ENCODE data around the gene ATG2B. TPM values are rescaled to one million over a fixed set of nuclear protein-coding genes. Genes with fewer than 3 reads are reported as not detected.

The ATG2B gene
- total and polyA plus RNA-seq, 2 of the 4 experiments (the other 2 are of a cell fraction): 6.9 to 22.0 TPM

DNA sequence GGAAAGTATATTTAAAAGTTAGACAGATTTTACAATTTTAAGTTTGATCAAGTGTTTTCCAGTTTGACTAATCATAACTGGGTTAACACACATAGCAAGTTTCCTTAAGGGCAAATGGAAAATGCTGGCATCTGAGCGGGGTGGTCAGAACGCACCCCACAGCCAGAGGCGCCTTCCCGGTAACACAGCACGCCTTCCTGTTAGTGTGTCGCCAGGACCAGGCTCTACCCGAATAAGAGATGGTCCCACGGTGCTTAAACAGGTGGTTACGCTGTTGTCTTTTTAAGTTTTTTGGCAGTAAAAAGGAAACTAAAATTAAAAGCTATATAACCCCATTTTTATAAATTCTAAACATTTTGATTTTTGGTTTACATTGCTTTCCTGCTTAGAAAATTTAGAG is 79.1 kb downstream of the ATG2B start:
- H3K18ac ChIP-seq (ENCODE audit: low read depth, low read length): no peak overlapping the region
- H4K91ac ChIP-seq (ENCODE audit: insufficient read depth, low read depth, low read length): no peak overlapping the region
- no peak overlapping the region for H3K9ac ChIP-seq (ENCODE audit: low read depth, low read length)
- no peak overlapping the region for H3K23ac ChIP-seq (ENCODE audit: low read depth, low read length)
- in situ Hi-C loops (cut with MboI; ENCODE audit: low sequenced_read_pairs): no loop called here
- POLR2A ChIA-PET (ENCODE audit: unreplicated experiment): no interaction called here
- H2BK5ac ChIP-seq (ENCODE audit: low read depth, low read length, poor library complexity, severe bottlenecking): no peak overlapping the region
- H3K14ac ChIP-seq (replicated peaks; ENCODE audit: low read depth, low read length): no peak overlapping the region
- intact Hi-C loops (cut with micrococcal nuclease): loop anchor here (10.0 kb wide), 1 partner anchor 221 kb away; the partner anchor contains the start of gene PAPOLA
- no peak overlapping the region for H2BK20ac ChIP-seq (ENCODE audit: low read depth, low read length)
- no peak overlapping the region for H2AK5ac ChIP-seq (ENCODE audit: low read depth, low read length)
- no CpG with 5 or more reads among the region's 9 CpGs for WGBS, 2 experiments (ENCODE audit: extremely low coverage in 2 of 2, insufficient read length in 1 of 2)
- no peaks in the 10 kb centered on the region for H3K9me3 ChIP-seq (ENCODE audit: control insufficient read depth, insufficient read depth, low read length)
- H2BK120ac ChIP-seq (ENCODE audit: low read depth, low read length): no peak overlapping the region
- H2AFZ ChIP-seq (replicated peaks; ENCODE audit: low read length, poor library complexity): no peak overlapping the region
- H3K4me2 ChIP-seq (ENCODE audit: low read depth, low read length): no peak overlapping the region
- no peak overlapping the region for H3K4ac ChIP-seq (ENCODE audit: low read depth, low read length)
- peaks cover 7% of the 10 kb centered on the region; the same call in 1 of the 2 replicates for H3K36me3 ChIP-seq (ENCODE audit: control insufficient read depth, insufficient read depth, low read length)
- no peak overlapping the region for H3K27ac ChIP-seq (ENCODE audit: insufficient read depth, low read length)
- no peak for ATAC-seq (ENCODE audit: low read depth)
- no peaks in the 10 kb centered on the region for H3K27me3 ChIP-seq (ENCODE audit: control insufficient read depth, insufficient read depth, low read length)
- H3K4me3 ChIP-seq (ENCODE audit: insufficient read depth, low read depth, low read length): no peak overlapping the region
- 0 out of 2 replicates have a peak, but pooled peaks cover 2% of the 10 kb centered on the region for H3K9me1 ChIP-seq (ENCODE audit: insufficient read depth, low read length)
- CTCF ChIA-PET: interaction anchor here (0.6 kb wide), 1 partner anchor 188 kb away, joined by 3 read pairs; no protein-coding TSS in a partner anchor
- dilution Hi-C loops (cut with HindIII; ENCODE audit: low sequenced_read_pairs, unreplicated experiment): no loop called here
- BruUV-seq (replicated peaks): no TSS peak
- no peak overlapping the region; a peak in 1 of 4 replicates for H4K8ac ChIP-seq (ENCODE audit: low read depth in 2 of 2, low read length in 2 of 2)
- no peak overlapping the region for H3K56ac ChIP-seq (ENCODE audit: extremely low read depth, insufficient read depth, low read length)
- no peak overlapping the region for H2AK9ac ChIP-seq (replicated peaks; ENCODE audit: low read depth, low read length, poor library complexity)
- DNase-seq: no peak
- no peak for TF ChIP-seq POLR2A (IDR thresholded peaks at IDR 0.05; ENCODE audit: low read depth, low read length)
- TF ChIP-seq CHD1 (IDR thresholded peaks at IDR 0.05; ENCODE audit: low read depth, low read length): no peak
- no peak for TF ChIP-seq MAFK (IDR thresholded peaks at IDR 0.05; ENCODE audit: low read depth, low read length)
- TF ChIP-seq CEBPB (IDR thresholded peaks at IDR 0.05; ENCODE audit: low read depth, low read length): no peak
- TF ChIP-seq RFX5 (IDR thresholded peaks at IDR 0.05; ENCODE audit: low read depth, low read length): no peak
- TF ChIP-seq NFE2L2 (IDR thresholded peaks at IDR 0.05; ENCODE audit: low read depth, low read length): no peak
- TF ChIP-seq, protein P1, sequence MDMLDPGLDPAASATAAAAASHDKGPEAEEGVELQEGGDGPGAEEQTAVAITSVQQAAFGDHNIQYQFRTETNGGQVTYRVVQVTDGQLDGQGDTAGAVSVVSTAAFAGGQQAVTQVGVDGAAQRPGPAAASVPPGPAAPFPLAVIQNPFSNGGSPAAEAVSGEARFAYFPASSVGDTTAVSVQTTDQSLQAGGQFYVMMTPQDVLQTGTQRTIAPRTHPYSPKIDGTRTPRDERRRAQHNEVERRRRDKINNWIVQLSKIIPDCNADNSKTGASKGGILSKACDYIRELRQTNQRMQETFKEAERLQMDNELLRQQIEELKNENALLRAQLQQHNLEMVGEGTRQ (IDR thresholded peaks at IDR 0.05; ENCODE audit: low read depth, low read length): no peak
- no peak for TF ChIP-seq BHLHE40 (IDR thresholded peaks at IDR 0.05; ENCODE audit: low read depth, low read length)
- TF ChIP-seq, protein P2, sequence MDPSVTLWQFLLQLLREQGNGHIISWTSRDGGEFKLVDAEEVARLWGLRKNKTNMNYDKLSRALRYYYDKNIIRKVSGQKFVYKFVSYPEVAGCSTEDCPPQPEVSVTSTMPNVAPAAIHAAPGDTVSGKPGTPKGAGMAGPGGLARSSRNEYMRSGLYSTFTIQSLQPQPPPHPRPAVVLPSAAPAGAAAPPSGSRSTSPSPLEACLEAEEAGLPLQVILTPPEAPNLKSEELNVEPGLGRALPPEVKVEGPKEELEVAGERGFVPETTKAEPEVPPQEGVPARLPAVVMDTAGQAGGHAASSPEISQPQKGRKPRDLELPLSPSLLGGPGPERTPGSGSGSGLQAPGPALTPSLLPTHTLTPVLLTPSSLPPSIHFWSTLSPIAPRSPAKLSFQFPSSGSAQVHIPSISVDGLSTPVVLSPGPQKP (IDR thresholded peaks at IDR 0.05; ENCODE audit: borderline replicate concordance, low read depth, low read length): no peak
- TF ChIP-seq, protein P3, sequence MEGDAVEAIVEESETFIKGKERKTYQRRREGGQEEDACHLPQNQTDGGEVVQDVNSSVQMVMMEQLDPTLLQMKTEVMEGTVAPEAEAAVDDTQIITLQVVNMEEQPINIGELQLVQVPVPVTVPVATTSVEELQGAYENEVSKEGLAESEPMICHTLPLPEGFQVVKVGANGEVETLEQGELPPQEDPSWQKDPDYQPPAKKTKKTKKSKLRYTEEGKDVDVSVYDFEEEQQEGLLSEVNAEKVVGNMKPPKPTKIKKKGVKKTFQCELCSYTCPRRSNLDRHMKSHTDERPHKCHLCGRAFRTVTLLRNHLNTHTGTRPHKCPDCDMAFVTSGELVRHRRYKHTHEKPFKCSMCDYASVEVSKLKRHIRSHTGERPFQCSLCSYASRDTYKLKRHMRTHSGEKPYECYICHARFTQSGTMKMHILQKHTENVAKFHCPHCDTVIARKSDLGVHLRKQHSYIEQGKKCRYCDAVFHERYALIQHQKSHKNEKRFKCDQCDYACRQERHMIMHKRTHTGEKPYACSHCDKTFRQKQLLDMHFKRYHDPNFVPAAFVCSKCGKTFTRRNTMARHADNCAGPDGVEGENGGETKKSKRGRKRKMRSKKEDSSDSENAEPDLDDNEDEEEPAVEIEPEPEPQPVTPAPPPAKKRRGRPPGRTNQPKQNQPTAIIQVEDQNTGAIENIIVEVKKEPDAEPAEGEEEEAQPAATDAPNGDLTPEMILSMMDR (conservative IDR thresholded peaks at IDR 0.05; ENCODE audit: low read depth, low read length): no peak
- no peak for TF ChIP-seq RAD21 (IDR thresholded peaks at IDR 0.05; ENCODE audit: low read length)
- TF ChIP-seq MAZ (IDR thresholded peaks at IDR 0.05; ENCODE audit: borderline replicate concordance, low read depth, low read length): no peak
- H2BK15ac ChIP-seq (ENCODE audit: low read depth, low read length): no peak overlapping the region
- H4K5ac ChIP-seq (ENCODE audit: low read depth, low read length): no peak overlapping the region
- H4K20me1 ChIP-seq (ENCODE audit: insufficient read depth, low read length): no peaks in the 10 kb centered on the region
- peaks cover 13% of the 10 kb centered on the region for H3K4me1 ChIP-seq (ENCODE audit: control insufficient read depth, insufficient read depth, low read length)
- H3K79me1 ChIP-seq (ENCODE audit: low read depth in 1 of 2, low read length in 2 of 2): peaks cover 0 to 3% of the 10 kb centered on the region in 2 experiments; a peak in 1 of 4 replicates

Data from IMR-90 (cell line).